HepG2 (cell line): Measurements from ENCODE around the gene RALY. TPM values are rescaled to one million over a fixed set of nuclear protein-coding genes. Genes with fewer than 3 reads are reported as not detected.

ENCODE experiments used
- CREM ChIP-seq, 2 experiments: sonication (generic) in 1 of 2; formaldehyde crosslinking in 1 of 2; IDR thresholded peaks; 2 replicates each; pipeline versions ENCODE4 v1.4.0 to v1.6.1; 2016 to 2020; ENCODE audit warnings: antibody characterized with exemption in 1 of 2, mild to moderate bottlenecking in 1 of 2, missing genetic modification reagents in 1 of 2
- GABPA ChIP-seq, 2 experiments: IDR thresholded peaks; 2 replicates each; pipeline ENCODE4 v1.6.1; 2011 to 2016; ENCODE audit warnings: low read depth in 2 of 2, low read length in 1 of 2, missing biosample characterization in 1 of 2, missing genetic modification characterization in 1 of 2
- ISX ChIP-seq: sonication (generic); formaldehyde crosslinking; conservative IDR thresholded peaks from 2 replicates; pipeline ENCODE4 v1.5.0; 2020; ENCODE audit warnings: missing genetic modification reagents
- MLXIP ChIP-seq: sonication (generic); formaldehyde crosslinking; IDR thresholded peaks from 2 replicates; pipeline ENCODE4 v1.9.0; 2021; ENCODE audit warnings: missing genetic modification reagents, borderline replicate concordance
- NONO ChIP-seq, 2 experiments: fragments of 450-650 bp in 1 of 2; sonication (generic) in 1 of 2; formaldehyde crosslinking in 1 of 2; IDR thresholded peaks in 1 of 2; conservative IDR thresholded peaks in 1 of 2; 2 replicates each; pipeline versions ENCODE4 v1.6.1 to v1.8.0; 2017 to 2022; ENCODE audit warnings: mild to moderate bottlenecking in 1 of 2, missing genetic modification reagents in 1 of 2, moderate library complexity in 1 of 2
- ZBTB43 ChIP-seq: sonication (generic); formaldehyde crosslinking; conservative IDR thresholded peaks from 2 replicates; pipeline ENCODE4 v1.4.0; 2020; ENCODE audit warnings: missing genetic modification reagents
- ZNF142 ChIP-seq: sonication (generic); formaldehyde crosslinking; IDR thresholded peaks from 2 replicates; pipeline ENCODE4 v1.4.0; 2020; ENCODE audit warnings: missing genetic modification reagents
- ZNF253 ChIP-seq: sonication (generic); formaldehyde crosslinking; IDR thresholded peaks from 2 replicates; pipeline ENCODE4 v1.8.0; 2022; ENCODE audit warnings: mild to moderate bottlenecking, missing genetic modification reagents, borderline replicate concordance
- ZNF362 ChIP-seq: sonication (generic); formaldehyde crosslinking; IDR thresholded peaks from 2 replicates; pipeline ENCODE4 v1.4.0; 2020; ENCODE audit warnings: missing genetic modification reagents, mild to moderate bottlenecking, borderline replicate concordance
- ZNF382 ChIP-seq: sonication (generic); formaldehyde crosslinking; IDR thresholded peaks from 2 replicates; pipeline ENCODE4 v1.5.0; 2020; ENCODE audit warnings: missing genetic modification reagents, mild to moderate bottlenecking, borderline replicate concordance
- ZNF383 ChIP-seq: sonication (generic); formaldehyde crosslinking; IDR thresholded peaks from 2 replicates; pipeline ENCODE4 v1.4.0; 2020; ENCODE audit warnings: missing genetic modification reagents, mild to moderate bottlenecking, borderline replicate concordance
- ZNF563 ChIP-seq: sonication (generic); formaldehyde crosslinking; IDR thresholded peaks from 2 replicates; pipeline ENCODE4 v1.8.0; 2022; ENCODE audit warnings: mild to moderate bottlenecking, moderate library complexity, missing genetic modification reagents
- ZNF572 ChIP-seq: sonication (generic); formaldehyde crosslinking; IDR thresholded peaks from 2 replicates; pipeline ENCODE4 v1.5.1; 2020; ENCODE audit warnings: mild to moderate bottlenecking, missing genetic modification reagents
- ZNF777 ChIP-seq: sonication (generic); formaldehyde crosslinking; IDR thresholded peaks from 2 replicates; pipeline ENCODE4 v1.4.0; 2020; ENCODE audit warnings: missing genetic modification reagents
- ZNF83 ChIP-seq: sonication (generic); formaldehyde crosslinking; IDR thresholded peaks from 2 replicates; pipeline ENCODE4 v1.4.0; 2020; ENCODE audit warnings: missing genetic modification reagents, mild to moderate bottlenecking, borderline replicate concordance
- polyA plus RNA-seq, 8 experiments: library from polyadenylated mRNA; depleted of rRNA in 3 of 8; stranded (reverse) in 7 of 8; unstranded in 1 of 8; fragments of >200 nt; fragmentation: Illumina TruSeq in 4 of 8; extraction: Trizol in 4 of 8; gene quantifications; 2 replicates each; pipeline versions ENCODE4 v1.2.1 to v1.2.3, GENCODE V29; 2011 to 2016; ENCODE audit warnings: low read depth in 4 of 8, missing spikeins in 1 of 8, mixed read lengths in 1 of 8; ENCODE audit not compliant: insufficient read depth in 1 of 8
- total RNA-seq, 5 experiments: library from RNA; depleted of rRNA; stranded (reverse); fragments of >200 nt; fragmentation: Illumina TruSeq; extraction: Trizol; gene quantifications; 2 replicates each; pipeline ENCODE4 v1.2.3, GENCODE V29; 2016; ENCODE audit warnings: low read depth in 1 of 5

RALY gene
- total and polyA plus RNA-seq, 2 of the 13 experiments (the other 11 are each of a cell fraction or from before 2014, with no cell fraction given) = 178 to 186 TPM

- TF ChIP-seq ZNF142 (CRISPR knock-in tag) (peak; percentile 83), ZNF777 (CRISPR knock-in tag) (peak; percentile 87), ZBTB43 (peak; percentile 88), ZNF383 (peak; percentile 96), CREM (IDR thresholded peaks at IDR 0.05) (peak; percentile 99), CREM (CRISPR knock-in tag; IDR thresholded peaks at IDR 0.05) (peak; percentile 82), ZNF382 (no peak), ZNF362 (CRISPR knock-in tag) (peak; percentile 62; the same call in 1 of the 2 replicates), ISX (peak; percentile 95; the same call in 1 of the 2 replicates), MLXIP (CRISPR knock-in tag) (no peak), NONO (IDR thresholded peaks at IDR 0.05) (no peak), NONO (CRISPR knock-in tag; conservative IDR thresholded peaks at IDR 0.05) (peak; percentile 98), ZNF572 (CRISPR knock-in tag) (peak; percentile 88; the same call in 1 of the 2 replicates), ZNF83 (CRISPR knock-in tag) (peak; percentile 97), GABPA (IDR thresholded peaks at IDR 0.05; ENCODE audit: low read depth, low read length) (peak; percentile 73), GABPA (CRISPR knock-in tag; IDR thresholded peaks at IDR 0.05; ENCODE audit: low read depth) (peak; percentile 88), ZNF253 (peak; percentile 11; the same call in 1 of the 2 replicates), ZNF563 (CRISPR knock-in tag) (peak; percentile 93)
Measured at GRCh38 chr20:34111702-34112599, 118.2 kb downstream of the RALY start, which contains the start of gene EIF2S2 (continued).
